HepG2 (cell line): ENCODE results near the gene BACH2. TPM values are rescaled to one million over a fixed set of nuclear protein-coding genes. Genes with fewer than 3 reads are reported as not detected.
"Not testable (repeated sequence)": the region's sequence is repeated elsewhere in the genome, so short reads cannot be mapped to it uniquely, and the experiment has no call there.

ENCODE experiments used
- ATAC-seq: fragments of 200-7000 bp; cut with Tn5 transposase; 3 replicates; pipeline ENCODE4 v1.9.1; 2020; ENCODE audit warnings: mild to moderate bottlenecking, moderate library complexity
- BruUV-seq: library from RNA; stranded (reverse); fragments of 400-500 nt; replicated peaks from 2 replicates; lab custom pipeline; 2021; lab: Mats Ljungman, UMichigan
- CTCF ChIA-PET: fragments of 300-600 bp; formaldehyde crosslinking; extraction: SDS; loops from one replicate; lab custom pipeline; 2021; ENCODE audit warnings: low total read pairs, inconsistent platforms, low intra/inter-chr PET ratio; lab: Yijun Ruan, JAX
- POLR2A ChIA-PET: fragments of 350-600 bp; sonication (Branson Sonifier 250); formaldehyde crosslinking; loops from one replicate; lab custom pipeline; 2020; ENCODE audit warnings: antibody characterized with exemption, inconsistent platforms; lab: Yijun Ruan, JAX
- DNase-seq: peaks from one replicate; pipeline ENCODE4 v3.0.0-alpha.2; 2015; ENCODE audit warnings: low spot score
- FAIRE-seq: peaks from 3 replicates; lab custom pipeline; 2011; peaks lifted over from hg19 to GRCh38; lab: Jason Lieb, UNC
- H2AFZ ChIP-seq: one replicate; pipeline ENCODE4 v1.6.1; 2011; ENCODE audit warnings: low read length, inconsistent platforms
- H3K27ac ChIP-seq: fragments of 300-600 bp; 3 replicates; pipeline ENCODE4 v1.8.0; 2011; ENCODE audit warnings: mixed run types, mild to moderate bottlenecking, mixed read lengths, low read length, inconsistent platforms; ENCODE audit not compliant: insufficient read depth; ENCODE audit errors: extremely low read length
- H3K27me3 ChIP-seq, 2 experiments: fragments of 200-600 bp in 1 of 2; 2 replicates in 1 of 2; 3 replicates in 1 of 2; pipeline versions ENCODE4 v1.6.0 to v1.8.0; 2011; ENCODE audit warnings: low read length in 2 of 2, mild to moderate bottlenecking in 2 of 2, moderate library complexity in 2 of 2, inconsistent platforms in 1 of 2; ENCODE audit not compliant: insufficient read depth in 2 of 2, control insufficient read depth in 1 of 2
- H3K36me3 ChIP-seq, 2 experiments: fragments of 200-600 bp in 1 of 2; replicated peaks in 1 of 2; 2 replicates in 1 of 2; 3 replicates in 1 of 2; pipeline versions ENCODE4 v1.5.1 to v1.8.0; 2011; ENCODE audit warnings: low read length in 2 of 2, inconsistent platforms in 1 of 2; ENCODE audit not compliant: insufficient read depth in 2 of 2, control insufficient read depth in 1 of 2
- H3K4me1 ChIP-seq: 2 replicates; pipeline ENCODE4 v1.5.1; 2012; ENCODE audit warnings: low read length, inconsistent platforms; ENCODE audit not compliant: insufficient read depth
- H3K4me2 ChIP-seq: 2 replicates; pipeline ENCODE4 v1.6.0; 2011; ENCODE audit warnings: low read depth, low read length, inconsistent platforms
- H3K4me3 ChIP-seq, 3 experiments: fragments of 200-600 bp in 1 of 3; sonication (generic), shearing (Covaris generic) in 1 of 3; replicated peaks in 1 of 3; 2 replicates each; pipeline ENCODE4 v1.5.1; 2011 to 2016; ENCODE audit warnings: low read length in 3 of 3, inconsistent platforms in 2 of 3, low read depth in 2 of 3, mild to moderate bottlenecking in 2 of 3, control low read depth in 1 of 3, mixed read lengths in 1 of 3; ENCODE audit not compliant: insufficient read depth in 1 of 3
- H3K79me2 ChIP-seq: one replicate; pipeline ENCODE4 v1.6.1; 2011; ENCODE audit warnings: low read length, inconsistent platforms; ENCODE audit not compliant: insufficient read depth
- H3K9ac ChIP-seq: 2 replicates; pipeline ENCODE4 v1.6.0; 2011; ENCODE audit warnings: mild to moderate bottlenecking, low read depth, low read length, inconsistent platforms; ENCODE audit not compliant: insufficient read depth
- H3K9me3 ChIP-seq: 2 replicates; pipeline ENCODE4 v1.5.1; 2012; ENCODE audit warnings: mild to moderate bottlenecking, low read length
- H4K20me1 ChIP-seq: 2 replicates; pipeline ENCODE4 v1.6.0; 2011; ENCODE audit warnings: inconsistent platforms, mild to moderate bottlenecking, low read length, moderate library complexity; ENCODE audit not compliant: insufficient read depth
- JDP2 ChIP-seq: sonication (generic); formaldehyde crosslinking; IDR thresholded peaks from 2 replicates; pipeline ENCODE4 v1.8.1; 2022; ENCODE audit warnings: missing genetic modification reagents, borderline replicate concordance
- NCOA2 ChIP-seq: sonication (generic); formaldehyde crosslinking; IDR thresholded peaks from 2 replicates; pipeline ENCODE4 v1.8.0; 2022; ENCODE audit warnings: inconsistent platforms
- NFE2L2 ChIP-seq: fragments of 150-350 bp; IDR thresholded peaks from 2 replicates; pipeline ENCODE4 v1.6.1; 2014; ENCODE audit warnings: low read length
- YY1 ChIP-seq: IDR thresholded peaks from 2 replicates; pipeline ENCODE4 v1.6.1; 2011; ENCODE audit warnings: low read length, low read depth, moderate library complexity, mild to moderate bottlenecking; ENCODE audit not compliant: insufficient read depth, insufficient replicate concordance
- ZFP1 ChIP-seq: IDR thresholded peaks from 2 replicates; pipeline ENCODE4 v1.6.1; 2016
- ZNF841 ChIP-seq: sonication (generic); formaldehyde crosslinking; IDR thresholded peaks from 2 replicates; pipeline ENCODE4 v1.8.1; 2023; ENCODE audit warnings: missing genetic modification reagents, borderline replicate concordance
- WGBS: methylation state at CpG from one replicate; pipeline ENCODE4 v1.1.6; 2017; ENCODE audit warnings: low lambda C conversion rate; 5-methylcytosine and 5-hydroxymethylcytosine counted together
- in situ Hi-C: cut with HindIII; loops from 2 replicates; pipeline ENCODE4 v1.10.0; 2017; ENCODE audit warnings: low pct_unique_long_range_greater_than_20kb; ENCODE audit not compliant: extremely low pct_ligation_motif_present
- intact Hi-C: fragments of 100-400 bp; cut with micrococcal nuclease; formaldehyde crosslinking; loops from one replicate; pipeline ENCODE4 v1.10.0; 2022; ENCODE audit not compliant: unreplicated experiment
- polyA plus RNA-seq, 8 experiments: library from polyadenylated mRNA; depleted of rRNA in 3 of 8; stranded (reverse) in 7 of 8; unstranded in 1 of 8; fragments of >200 nt; fragmentation: Illumina TruSeq in 4 of 8; extraction: Trizol in 4 of 8; gene quantifications; 2 replicates each; pipeline versions ENCODE4 v1.2.1 to v1.2.3, GENCODE V29; 2011 to 2016; ENCODE audit warnings: low read depth in 4 of 8, missing spikeins in 1 of 8, mixed read lengths in 1 of 8; ENCODE audit not compliant: insufficient read depth in 1 of 8
- total RNA-seq, 5 experiments: library from RNA; depleted of rRNA; stranded (reverse); fragments of >200 nt; fragmentation: Illumina TruSeq; extraction: Trizol; gene quantifications; 2 replicates each; pipeline ENCODE4 v1.2.3, GENCODE V29; 2016; ENCODE audit warnings: low read depth in 1 of 5
- TF ChIP-seq, protein P1 (sequence below): sonication (generic); formaldehyde crosslinking; IDR thresholded peaks from 2 replicates; pipeline ENCODE4 v1.8.1; 2023; ENCODE audit warnings: missing genetic modification reagents, inconsistent platforms, borderline replicate concordance

The BACH2 gene
- total and polyA plus RNA-seq, 2 of the 13 experiments (the other 11 are each of a cell fraction or from before 2014, with no cell fraction given): 0.01 TPM; not detected in 1

DNA sequence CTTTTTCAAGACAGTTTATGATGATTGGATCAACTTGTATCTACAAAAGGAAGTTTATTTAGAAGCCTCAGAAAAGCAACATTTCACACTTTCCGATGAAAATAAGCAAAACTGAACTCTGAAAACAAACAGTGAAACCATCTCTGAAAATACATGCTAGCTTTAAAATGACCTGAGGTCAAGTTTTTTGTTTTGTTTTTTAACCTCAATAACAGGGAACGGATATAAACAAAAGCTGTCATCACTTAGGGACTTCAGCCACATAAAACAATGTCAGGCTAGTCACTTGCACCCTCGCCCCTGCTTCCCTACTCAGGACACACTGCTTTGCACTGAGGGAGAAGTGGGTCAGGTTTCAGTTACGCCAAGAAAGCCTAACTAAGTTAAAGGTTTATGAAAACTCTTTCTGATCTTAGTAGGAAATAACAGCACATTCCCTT lies 11.6 kb downstream of the BACH2 start (continued):
- TF ChIP-seq, protein P1, sequence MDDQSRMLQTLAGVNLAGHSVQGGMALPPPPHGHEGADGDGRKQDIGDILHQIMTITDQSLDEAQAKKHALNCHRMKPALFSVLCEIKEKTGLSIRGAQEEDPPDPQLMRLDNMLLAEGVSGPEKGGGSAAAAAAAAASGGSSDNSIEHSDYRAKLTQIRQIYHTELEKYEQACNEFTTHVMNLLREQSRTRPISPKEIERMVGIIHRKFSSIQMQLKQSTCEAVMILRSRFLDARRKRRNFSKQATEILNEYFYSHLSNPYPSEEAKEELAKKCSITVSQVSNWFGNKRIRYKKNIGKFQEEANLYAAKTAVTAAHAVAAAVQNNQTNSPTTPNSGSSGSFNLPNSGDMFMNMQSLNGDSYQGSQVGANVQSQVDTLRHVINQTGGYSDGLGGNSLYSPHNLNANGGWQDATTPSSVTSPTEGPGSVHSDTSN (CRISPR knock-in tag): no peak
- no peak for TF ChIP-seq JDP2 (CRISPR knock-in tag)
- TF ChIP-seq, all 625 proteins: peak for 0

DNA sequence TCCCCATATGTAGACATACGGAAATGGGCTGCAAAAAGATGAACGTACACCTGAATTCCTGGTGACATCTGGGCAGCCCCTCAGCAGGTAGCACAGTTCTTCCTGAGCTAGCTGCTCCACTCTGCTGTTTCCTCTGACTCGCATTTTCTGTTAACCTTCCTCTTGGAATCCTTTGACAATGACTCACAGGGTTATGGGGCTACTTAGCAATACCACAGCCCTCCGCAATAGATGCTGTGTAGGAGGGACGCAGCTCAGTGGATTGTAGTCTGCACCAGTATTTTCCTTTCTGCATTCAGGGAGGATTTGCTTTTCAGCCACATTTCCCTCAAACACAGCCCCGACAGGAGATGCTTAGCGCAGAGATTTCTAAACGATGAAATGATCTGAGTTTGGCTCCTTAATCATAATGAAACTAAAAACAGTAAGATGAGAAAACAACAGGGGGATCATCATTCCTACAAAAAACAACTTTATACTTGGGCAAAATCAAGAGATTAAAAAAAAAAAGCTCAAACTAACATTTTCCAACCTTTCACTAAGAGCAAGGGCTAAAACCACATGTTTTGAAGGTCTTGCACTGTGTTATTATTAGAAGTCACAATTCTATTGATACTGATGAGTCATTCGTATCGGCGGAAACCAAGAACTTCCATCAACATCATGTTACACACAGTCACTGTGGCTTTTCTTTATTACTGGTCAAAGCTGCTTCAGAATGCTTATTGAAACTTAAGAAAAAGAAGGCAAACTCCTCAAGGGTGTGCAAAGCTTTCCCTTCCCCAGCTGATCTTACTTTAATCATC lies 12.2 kb downstream of the BACH2 start:
- BruUV-seq: no TSS peak
- no peak overlapping the region for H3K4me3 ChIP-seq
- no peaks in the 10 kb centered on the region for H3K36me3 ChIP-seq
- in situ Hi-C loops (loop anchor here (25.0 kb wide), 1 partner anchor 203 kb away; no protein-coding TSS in a partner anchor), intact Hi-C loops (loop anchor here (5.0 kb wide), 1 partner anchor 193 kb away; no protein-coding TSS in a partner anchor)
- ChIA-PET POLR2A (no interaction called here), CTCF (no interaction called here)
- ATAC-seq (peak; percentile 47; the same call in 2 of the 3 replicates), FAIRE-seq (no peak), DNase-seq (no peak)
- H3K9ac ChIP-seq: no peak overlapping the region
- 39% methylated on average over 11 of the region's 11 CpGs for WGBS
- H3K4me1 ChIP-seq: no peaks in the 10 kb centered on the region
- H3K27ac ChIP-seq: no peak overlapping the region
- H4K20me1 ChIP-seq: no peaks in the 10 kb centered on the region
- H2AFZ ChIP-seq: no peak overlapping the region
- TF ChIP-seq ZFP1 (CRISPR knock-in tag): no peak
- TF ChIP-seq NCOA2 (CRISPR knock-in tag): no peak
- TF ChIP-seq YY1: no peak
- TF ChIP-seq NFE2L2: peak; percentile 21; the same call in 1 of the 2 replicates
- TF ChIP-seq ZNF841 (CRISPR knock-in tag): no peak
- H3K27me3 ChIP-seq: peaks cover 1 to 11% of the 10 kb centered on the region in 2 experiments; a peak in 2 of 5 replicates
- H3K9me3 ChIP-seq: peaks cover 14% of the 10 kb centered on the region
- no peaks in the 10 kb centered on the region for H3K79me2 ChIP-seq
- H3K4me2 ChIP-seq: no peak overlapping the region

DNA sequence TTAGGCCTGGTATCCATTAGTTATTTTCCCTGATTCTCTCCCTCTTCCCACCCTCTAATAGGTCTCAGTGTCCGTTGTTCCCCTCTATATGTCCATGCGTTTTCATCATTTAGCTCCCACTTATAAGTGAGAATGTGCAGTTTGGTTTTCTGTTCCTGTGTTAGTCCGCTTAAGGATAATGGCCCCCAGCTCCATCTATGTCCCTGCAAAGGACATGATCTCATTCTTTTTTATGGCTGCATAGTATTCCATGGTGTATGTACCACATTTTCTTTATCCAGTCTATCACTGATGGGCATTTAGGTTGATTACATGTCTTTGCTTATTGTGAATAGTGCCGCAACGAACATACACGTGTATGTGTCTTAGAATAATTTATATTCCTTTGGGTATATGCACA lies 14.4 kb downstream of the BACH2 start:
- H3K79me2 ChIP-seq, DNase-seq, H2AFZ ChIP-seq, H3K27ac ChIP-seq, H3K36me3 ChIP-seq, intact Hi-C loops, H3K4me3 ChIP-seq, H4K20me1 ChIP-seq, POLR2A ChIA-PET, ATAC-seq, FAIRE-seq, BruUV-seq, H3K9ac ChIP-seq, H3K4me2 ChIP-seq, CTCF ChIA-PET, H3K9me3 ChIP-seq, H3K4me1 ChIP-seq: not testable (repeated sequence)
- 32% methylated on average over 6 of the region's 6 CpGs for WGBS
- in situ Hi-C loops: loop anchor here (25.0 kb wide), 1 partner anchor 205 kb away; no protein-coding TSS in a partner anchor
- H3K27me3 ChIP-seq: peaks cover 1 to 11% of the 10 kb centered on the region in 2 experiments; a peak in 2 of 5 replicates
